ENCODE data around the gene CRKL. TPM values are rescaled to one million over a fixed set of nuclear protein-coding genes. Genes with fewer than 3 reads are reported as not detected.
A peak's percentile ranks its signal among the peaks of the same experiment; 100 is the strongest.

The CRKL gene
- total RNA-seq, 2 donors from 2014 or later: 46.7 to 53.7 TPM

DNA sequence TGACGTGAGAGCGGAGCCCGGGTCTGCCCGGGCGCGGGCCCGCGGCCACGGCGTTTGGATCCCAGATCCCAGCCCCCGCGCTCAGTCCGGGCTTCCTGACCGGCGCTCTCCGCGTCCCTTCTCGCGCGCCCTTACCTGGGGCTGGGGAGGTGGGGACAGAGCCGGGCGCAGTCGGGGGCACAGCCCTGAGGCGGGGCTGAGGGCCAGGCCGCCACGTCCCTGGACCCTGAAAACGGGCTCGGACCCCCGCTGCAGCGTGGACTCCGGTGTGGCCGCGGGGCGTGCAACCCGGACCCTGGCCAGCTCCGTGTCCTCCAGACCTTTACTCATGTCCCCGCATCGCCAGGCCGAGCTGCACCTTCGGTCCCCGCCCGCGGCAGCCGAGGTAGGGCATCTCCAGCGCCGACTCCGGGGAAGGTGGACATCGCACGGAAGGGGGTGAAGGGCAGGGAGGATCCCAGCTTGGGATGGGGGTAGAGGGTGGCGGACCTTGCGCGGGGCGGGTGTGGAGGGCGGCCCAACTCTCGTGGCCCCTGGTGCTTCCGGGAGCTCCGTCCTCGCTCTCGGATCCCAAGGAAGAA is 40.0 kb downstream of the CRKL start:
- Histone ChIP-seq H3K36me3 (peaks cover 5% of the 10 kb centered on the region), H3K27me3 (no peaks in the 10 kb centered on the region), H3K4me3 (peak overlapping the region; percentile 67 to 68), H3K9me3 (no peaks in the 10 kb centered on the region), H3K27ac (peak overlapping the region; percentile 50 to 64), H3K4me1 (peaks cover 0 to 29% of the 10 kb centered on the region in 2 donors)
- no peak for DNase-seq (ENCODE audit: low spot score)
- TF ChIP-seq, protein P1, sequence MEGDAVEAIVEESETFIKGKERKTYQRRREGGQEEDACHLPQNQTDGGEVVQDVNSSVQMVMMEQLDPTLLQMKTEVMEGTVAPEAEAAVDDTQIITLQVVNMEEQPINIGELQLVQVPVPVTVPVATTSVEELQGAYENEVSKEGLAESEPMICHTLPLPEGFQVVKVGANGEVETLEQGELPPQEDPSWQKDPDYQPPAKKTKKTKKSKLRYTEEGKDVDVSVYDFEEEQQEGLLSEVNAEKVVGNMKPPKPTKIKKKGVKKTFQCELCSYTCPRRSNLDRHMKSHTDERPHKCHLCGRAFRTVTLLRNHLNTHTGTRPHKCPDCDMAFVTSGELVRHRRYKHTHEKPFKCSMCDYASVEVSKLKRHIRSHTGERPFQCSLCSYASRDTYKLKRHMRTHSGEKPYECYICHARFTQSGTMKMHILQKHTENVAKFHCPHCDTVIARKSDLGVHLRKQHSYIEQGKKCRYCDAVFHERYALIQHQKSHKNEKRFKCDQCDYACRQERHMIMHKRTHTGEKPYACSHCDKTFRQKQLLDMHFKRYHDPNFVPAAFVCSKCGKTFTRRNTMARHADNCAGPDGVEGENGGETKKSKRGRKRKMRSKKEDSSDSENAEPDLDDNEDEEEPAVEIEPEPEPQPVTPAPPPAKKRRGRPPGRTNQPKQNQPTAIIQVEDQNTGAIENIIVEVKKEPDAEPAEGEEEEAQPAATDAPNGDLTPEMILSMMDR (IDR thresholded peaks at IDR 0.05): no peak

DNA sequence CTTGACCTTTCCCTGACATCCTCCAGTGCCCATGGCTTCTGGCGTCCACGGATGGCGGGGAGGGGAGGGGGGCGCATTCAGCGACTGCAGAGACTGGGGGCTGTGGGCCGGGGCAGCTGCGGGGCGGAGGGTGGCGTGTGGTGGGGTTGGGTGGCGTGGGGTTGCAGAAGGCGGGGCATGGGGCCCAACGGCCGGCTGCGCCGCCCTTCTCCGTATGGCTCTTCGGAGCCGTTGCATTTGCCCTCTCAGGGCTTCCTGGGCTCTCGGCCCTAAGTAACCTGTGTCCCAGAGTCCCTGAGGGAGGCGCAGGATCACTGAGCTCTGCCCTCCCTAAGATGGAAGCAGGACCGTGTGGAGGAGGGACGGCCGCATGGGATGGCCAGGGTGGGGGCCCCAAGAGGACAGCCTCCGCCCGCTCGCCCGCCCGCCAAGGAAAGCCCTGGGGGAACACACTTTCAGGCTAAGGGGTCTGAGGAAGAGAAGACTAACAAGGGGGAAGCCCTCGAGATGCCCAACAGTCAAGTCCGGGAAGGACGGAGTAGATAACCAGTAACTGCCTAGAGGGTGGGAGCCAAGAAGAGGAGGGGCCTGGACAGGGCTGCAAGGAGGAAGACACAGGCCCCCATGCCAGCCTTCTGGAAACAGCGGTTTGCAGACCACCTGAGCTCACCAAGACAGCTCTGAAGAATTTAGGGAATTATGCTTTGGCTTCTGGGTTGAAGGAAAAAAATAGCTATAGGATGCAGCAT is 40.6 kb downstream of the CRKL start:
- H3K4me1 ChIP-seq: peaks cover 0 to 29% of the 10 kb centered on the region in 2 donors
- DNase-seq (ENCODE audit: low spot score): no peak
- H3K36me3 ChIP-seq: no peaks in the 10 kb centered on the region
- H3K4me3 ChIP-seq: peak overlapping the region; percentile 67 to 68
- peak overlapping the region; percentile 50 to 64 for H3K27ac ChIP-seq
- no peaks in the 10 kb centered on the region for H3K27me3 ChIP-seq
- no peaks in the 10 kb centered on the region for H3K9me3 ChIP-seq
- TF ChIP-seq, protein P1 (IDR thresholded peaks at IDR 0.05): peak in 1 of 2 donors; percentile 10

DNA sequence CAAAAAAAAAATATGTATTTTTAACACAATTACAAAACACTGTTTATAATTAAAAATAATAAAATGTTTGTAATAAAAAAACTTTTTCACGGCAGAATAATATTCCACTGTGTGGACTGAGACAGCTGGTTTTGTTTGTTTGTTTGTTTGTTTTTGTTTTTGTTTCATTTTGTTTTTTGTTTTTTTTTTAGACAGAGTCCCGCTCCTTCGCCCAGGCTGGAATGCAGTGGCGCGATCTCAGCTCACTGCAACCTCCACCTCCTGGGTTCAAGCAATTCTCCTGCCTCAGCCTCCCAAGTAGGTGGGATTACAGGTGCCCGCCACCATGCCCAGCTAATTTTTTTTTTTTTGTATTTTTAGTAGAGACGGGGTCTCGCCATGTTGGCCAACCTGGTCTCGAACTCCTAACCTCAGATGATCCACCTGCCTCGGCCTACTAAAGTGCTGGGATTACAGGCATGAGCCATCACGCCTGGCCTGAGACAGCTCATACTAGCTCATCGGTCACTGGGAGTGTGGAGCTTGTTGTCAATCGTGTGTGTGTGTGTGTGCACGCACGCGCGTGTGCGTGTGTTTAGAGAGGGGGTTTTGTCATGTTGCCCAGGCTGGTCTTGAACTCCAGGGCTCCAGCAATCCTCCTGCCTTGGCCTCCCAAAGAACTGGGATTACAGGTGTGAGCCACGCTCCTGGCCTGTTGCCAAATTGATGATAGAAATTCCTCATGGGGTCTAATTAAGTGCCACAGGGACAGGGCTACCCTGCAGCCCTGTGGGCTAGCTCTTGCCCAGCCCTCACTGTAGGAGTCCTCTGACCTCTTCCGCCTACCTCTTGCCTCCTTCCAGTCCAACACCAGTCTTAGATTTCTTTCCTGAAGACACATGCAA is 42.6 kb downstream of the CRKL start:
- Histone ChIP-seq H3K9me3 (no peaks in the 10 kb centered on the region), H3K4me1 (peaks cover 0 to 21% of the 10 kb centered on the region in 2 donors), H3K27ac (no peak overlapping the region), H3K36me3 (no peaks in the 10 kb centered on the region), H3K27me3 (no peaks in the 10 kb centered on the region), H3K4me3 (no peak overlapping the region)
- no peak for DNase-seq (ENCODE audit: low spot score)
- TF ChIP-seq, protein P1 (IDR thresholded peaks at IDR 0.05): no peak

DNA sequence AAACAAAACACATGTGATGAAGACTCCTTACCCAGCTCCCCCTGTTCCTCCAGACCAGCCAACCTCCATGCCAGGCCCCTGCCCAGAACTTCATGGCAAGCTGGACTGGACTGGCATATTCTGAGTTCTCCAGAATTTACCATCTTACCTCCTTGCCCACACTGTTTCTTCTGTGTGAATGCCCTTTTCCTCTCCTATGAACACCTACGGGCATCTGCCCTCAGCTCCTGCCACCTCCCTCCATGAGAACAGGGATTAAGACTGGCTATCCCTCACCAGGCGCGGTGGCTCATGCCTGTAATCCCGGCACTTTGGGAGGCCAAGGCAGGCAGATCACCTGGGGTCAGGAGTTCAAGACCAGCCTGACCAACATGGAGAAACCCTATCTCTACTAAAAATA is 43.4 kb downstream of the CRKL start:
- no peaks in the 10 kb centered on the region for H3K9me3 ChIP-seq
- DNase-seq (ENCODE audit: low spot score): no peak
- H3K4me3 ChIP-seq: no peak overlapping the region
- peaks cover 0 to 26% of the 10 kb centered on the region in 2 donors for H3K4me1 ChIP-seq
- H3K36me3 ChIP-seq: no peaks in the 10 kb centered on the region
- H3K27ac ChIP-seq: no peak overlapping the region
- TF ChIP-seq, protein P1 (IDR thresholded peaks at IDR 0.05): no peak
- H3K27me3 ChIP-seq: no peaks in the 10 kb centered on the region

DNA sequence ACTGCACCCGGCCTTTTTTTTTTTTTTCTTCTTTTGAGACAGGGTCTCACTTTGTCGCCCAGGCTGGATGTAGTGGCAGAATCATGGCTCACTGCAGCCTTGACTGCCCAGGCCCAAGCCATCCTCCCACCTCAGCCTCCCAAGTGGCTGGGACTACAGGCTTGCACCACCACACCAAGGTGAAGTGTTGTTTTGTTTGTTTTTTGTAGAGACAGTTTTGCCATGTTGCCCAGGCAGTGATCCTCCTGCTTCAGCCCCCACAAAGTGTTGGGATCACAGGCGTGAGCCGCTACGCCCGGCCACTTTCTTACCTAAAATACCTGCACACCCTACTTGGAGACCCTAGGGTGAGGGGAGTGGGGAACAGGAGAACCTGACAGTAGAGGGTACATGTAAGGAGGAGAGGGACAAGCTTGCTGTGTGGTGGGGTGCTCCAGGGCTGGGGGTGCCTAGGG is 45.3 kb downstream of the CRKL start:
- no peaks in the 10 kb centered on the region for H3K27me3 ChIP-seq
- H3K27ac ChIP-seq: no peak overlapping the region
- H3K9me3 ChIP-seq: no peaks in the 10 kb centered on the region
- H3K36me3 ChIP-seq: no peaks in the 10 kb centered on the region
- H3K4me3 ChIP-seq: no peak overlapping the region
- peaks cover 0 to 17% of the 10 kb centered on the region in 2 donors for H3K4me1 ChIP-seq
- TF ChIP-seq, protein P1 (IDR thresholded peaks at IDR 0.05): no peak
- no peak for DNase-seq (ENCODE audit: low spot score)

Data from right atrium auricular region (tissue), 2 donors.